Keratinocyte (primary cell): Measurements from ENCODE around the gene TAF4B.

ENCODE experiments used
- EZH2 ChIP-seq: IDR thresholded peaks from one replicate; pipeline ENCODE4 v1.6.1; 2012; ENCODE audit warnings: inconsistent platforms, mild to moderate bottlenecking, low read length, moderate library complexity
- TF ChIP-seq, protein P1 (sequence below), 3 experiments: IDR thresholded peaks in 1 of 3; conservative IDR thresholded peaks in 1 of 3; optimal IDR thresholded peaks in 1 of 3; 2 replicates in 2 of 3; 3 replicates in 1 of 3; pipeline versions ENCODE3 to v1.5.1; 2011; ENCODE audit warnings: low read length in 3 of 3, mild to moderate bottlenecking in 3 of 3, moderate library complexity in 2 of 3, control low read depth in 1 of 3, inconsistent platforms in 1 of 3; ENCODE audit not compliant: insufficient read depth in 2 of 3; ENCODE audit errors: extremely low read depth in 1 of 3

DNA sequence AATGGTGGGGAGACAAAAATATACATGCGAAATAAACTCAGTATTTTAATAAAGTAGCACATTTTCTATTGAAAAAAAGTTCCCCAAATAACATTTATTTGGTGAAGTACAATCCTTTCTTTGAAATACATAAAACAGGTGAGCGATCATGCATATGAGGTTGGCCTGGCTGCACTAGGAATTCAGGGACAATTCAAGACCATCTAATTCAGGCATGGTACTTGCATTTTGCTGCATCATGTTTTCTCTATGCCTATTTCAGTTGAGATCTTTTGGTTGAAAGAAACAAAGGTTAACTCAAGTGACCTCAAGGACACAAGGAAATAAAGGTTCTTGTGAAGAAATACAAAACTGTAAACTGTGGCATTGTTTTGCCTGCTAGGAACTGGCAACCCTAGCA is 19.8 kb upstream of the TAF4B start:
- TF ChIP-seq, protein P1, sequence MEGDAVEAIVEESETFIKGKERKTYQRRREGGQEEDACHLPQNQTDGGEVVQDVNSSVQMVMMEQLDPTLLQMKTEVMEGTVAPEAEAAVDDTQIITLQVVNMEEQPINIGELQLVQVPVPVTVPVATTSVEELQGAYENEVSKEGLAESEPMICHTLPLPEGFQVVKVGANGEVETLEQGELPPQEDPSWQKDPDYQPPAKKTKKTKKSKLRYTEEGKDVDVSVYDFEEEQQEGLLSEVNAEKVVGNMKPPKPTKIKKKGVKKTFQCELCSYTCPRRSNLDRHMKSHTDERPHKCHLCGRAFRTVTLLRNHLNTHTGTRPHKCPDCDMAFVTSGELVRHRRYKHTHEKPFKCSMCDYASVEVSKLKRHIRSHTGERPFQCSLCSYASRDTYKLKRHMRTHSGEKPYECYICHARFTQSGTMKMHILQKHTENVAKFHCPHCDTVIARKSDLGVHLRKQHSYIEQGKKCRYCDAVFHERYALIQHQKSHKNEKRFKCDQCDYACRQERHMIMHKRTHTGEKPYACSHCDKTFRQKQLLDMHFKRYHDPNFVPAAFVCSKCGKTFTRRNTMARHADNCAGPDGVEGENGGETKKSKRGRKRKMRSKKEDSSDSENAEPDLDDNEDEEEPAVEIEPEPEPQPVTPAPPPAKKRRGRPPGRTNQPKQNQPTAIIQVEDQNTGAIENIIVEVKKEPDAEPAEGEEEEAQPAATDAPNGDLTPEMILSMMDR (optimal IDR thresholded peaks at IDR 0.05 in 1 of 3, IDR thresholded peaks at IDR 0.05 in 1 of 3, conservative IDR thresholded peaks at IDR 0.05 in 1 of 3; ENCODE audit: extremely low read depth in 1 of 3, insufficient read depth in 2 of 3, low read length in 3 of 3), result no peak
- no peak for TF ChIP-seq EZH2
